Measurements from ENCODE around the gene DMKN.

Gene DMKN

DNA sequence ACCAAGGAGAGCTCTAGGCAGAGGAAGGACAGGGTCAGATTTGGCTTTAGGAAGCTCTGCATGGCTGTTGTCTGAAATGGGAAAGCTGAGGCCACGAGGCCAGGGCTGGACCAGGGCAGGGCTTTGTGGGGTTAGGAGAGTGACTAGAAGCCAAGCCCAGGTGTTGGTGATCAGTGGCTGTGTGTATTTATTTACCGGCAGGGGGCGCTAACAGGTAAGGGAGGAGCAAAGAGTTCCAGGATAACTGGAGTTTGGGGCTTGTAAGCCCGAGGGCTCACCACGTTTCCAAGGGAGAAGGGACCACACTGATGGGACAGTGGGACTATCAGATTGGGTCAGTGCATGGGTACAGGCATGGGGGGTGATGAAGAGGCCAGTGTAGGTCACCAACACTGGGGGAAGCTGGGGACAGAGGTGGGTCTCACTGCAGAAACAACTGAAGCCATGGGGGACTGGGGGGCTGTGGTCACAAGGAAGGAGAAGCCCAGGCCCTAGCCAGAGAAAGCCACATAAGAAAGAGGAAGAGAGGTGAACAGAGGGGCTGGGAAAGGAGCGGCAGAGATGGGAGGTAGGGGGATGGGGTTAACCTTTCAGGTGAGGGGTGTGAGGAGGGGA is 35.8 kb upstream of the DMKN start:
- no peak for DNase-seq (ENCODE audit: low read depth, low spot score)

GRCh38 chr19:35546532-35546931 is 33.1 kb upstream of the DMKN start:
- no peak for DNase-seq (ENCODE audit: low read depth, low spot score)

DNA sequence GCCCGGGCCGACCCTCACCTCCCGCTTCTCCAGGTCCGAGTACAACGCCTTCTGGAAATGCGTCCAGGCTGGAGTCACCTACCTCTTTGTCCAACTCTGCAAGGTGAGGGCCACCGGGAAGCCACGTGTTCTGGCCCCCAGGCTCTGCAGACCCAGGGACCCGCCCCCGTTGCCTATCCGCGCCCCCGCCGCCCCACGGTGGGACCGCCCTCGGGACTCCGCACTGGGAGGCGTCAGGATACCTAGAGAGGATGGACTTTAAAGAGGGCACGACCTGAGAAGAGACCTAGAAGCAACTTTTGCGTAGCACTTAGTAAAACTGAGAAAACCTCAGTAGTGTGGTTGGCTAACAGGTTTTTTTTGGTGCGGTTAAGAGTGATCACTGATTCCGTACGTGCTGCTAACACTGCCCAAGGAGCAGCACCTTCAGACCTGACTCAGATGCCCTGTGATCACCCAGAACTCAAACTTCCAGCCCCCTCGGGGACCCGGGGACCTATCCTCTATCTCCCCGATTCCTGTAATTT is 32.5 kb upstream of the DMKN start:
- no peak for DNase-seq (ENCODE audit: low read depth, low spot score)

DNA sequence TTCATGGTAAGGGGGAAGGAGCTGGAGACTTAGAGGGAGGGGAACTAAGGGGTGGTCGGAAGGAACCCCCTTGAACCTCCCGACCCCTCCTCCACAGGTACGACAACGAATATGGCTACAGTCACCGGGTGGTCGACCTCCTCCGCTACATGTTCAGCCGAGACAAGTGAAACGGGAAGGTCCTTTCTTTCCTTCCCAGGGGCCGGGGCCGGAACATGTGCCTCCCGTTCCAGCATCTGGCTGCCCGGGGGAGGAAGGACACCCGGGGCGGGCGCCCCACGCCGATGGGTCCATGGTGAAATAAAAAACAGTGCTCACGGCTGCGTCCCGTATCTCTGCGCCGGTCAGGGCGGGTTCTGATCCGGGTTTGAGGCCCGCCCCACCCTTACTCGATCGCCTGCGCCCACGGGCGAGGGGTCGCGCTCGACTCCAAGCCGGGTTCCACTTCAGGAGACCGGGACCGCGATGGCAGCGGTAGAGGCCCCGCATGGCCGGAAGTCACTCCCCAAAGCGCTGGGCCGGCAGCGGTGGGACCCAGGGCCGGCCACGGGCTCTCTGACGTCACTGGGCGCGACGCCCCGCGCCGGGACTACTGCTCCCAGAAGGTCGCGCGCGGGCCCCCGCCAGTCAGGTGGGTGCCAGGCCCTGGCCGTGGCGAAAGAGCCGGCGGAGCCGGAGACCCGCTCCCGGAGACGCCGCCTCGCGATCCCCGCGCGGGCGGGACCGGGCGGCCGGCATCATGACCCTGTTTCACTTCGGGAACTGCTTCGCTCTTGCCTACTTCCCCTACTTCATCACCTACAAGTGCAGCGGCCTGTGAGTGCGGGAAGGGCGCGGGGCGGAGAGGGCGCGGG is 31.8 kb upstream of the DMKN start, which contains the start of gene TMEM147:
Gene TMEM147 (plus strand): TSS at position 626 of the 854 bp plus-strand sequence. CDS start 114 bp downstream, at position 740.
- DNase-seq (ENCODE audit: low read depth, low spot score) = no peak

DNA sequence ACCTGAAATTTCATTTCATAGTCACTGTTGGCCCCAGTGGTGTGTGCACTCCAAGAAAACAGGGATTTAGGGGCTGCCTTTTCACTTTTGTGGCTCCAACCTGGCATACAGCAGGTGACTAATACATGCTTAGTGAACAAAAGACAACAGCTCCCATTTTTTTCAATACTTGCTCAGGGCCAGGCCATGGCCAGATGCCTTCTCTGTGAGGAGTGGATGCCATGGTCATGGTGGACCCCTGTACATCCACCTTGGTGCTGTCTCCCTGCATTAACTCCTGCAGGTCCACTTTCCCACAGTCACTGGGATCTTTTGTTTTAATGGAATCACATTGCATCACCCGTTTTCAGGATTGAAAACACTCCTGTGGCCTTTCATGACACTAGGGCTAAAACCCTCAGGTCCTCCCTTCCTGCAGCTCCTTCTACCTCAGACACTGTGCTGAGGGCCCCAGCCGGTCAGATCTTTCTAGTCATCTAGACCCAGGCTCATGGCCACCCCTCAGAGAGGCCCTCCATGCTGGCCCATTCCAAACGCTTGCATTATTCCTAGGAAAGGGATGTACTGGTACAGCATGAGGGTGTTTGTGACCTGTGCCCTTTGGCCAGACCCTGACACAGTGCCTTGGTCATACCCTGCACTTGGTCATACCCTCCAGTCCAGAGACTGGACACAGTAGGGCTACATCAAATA is 30.8 kb upstream of the DMKN start:
- no peak for DNase-seq (ENCODE audit: low read depth, low spot score)

GRCh38 chr19:35543280-35544109 is 30.0 kb upstream of the DMKN start:
- DNase-seq (ENCODE audit: low read depth, low spot score) = no peak

- DNase-seq (ENCODE audit: low read depth, low spot score) = no peak
These were observed 28.8 kb upstream of the DMKN start for GRCh38 chr19:35542209-35542608.

GRCh38 chr19:35540356-35540927 is 27.0 kb upstream of the DMKN start:
- no peak for DNase-seq (ENCODE audit: low read depth, low spot score)

- no peak for DNase-seq (ENCODE audit: low read depth, low spot score)
These were observed 26.4 kb upstream of the DMKN start for GRCh38 chr19:35539850-35540249.

DNA sequence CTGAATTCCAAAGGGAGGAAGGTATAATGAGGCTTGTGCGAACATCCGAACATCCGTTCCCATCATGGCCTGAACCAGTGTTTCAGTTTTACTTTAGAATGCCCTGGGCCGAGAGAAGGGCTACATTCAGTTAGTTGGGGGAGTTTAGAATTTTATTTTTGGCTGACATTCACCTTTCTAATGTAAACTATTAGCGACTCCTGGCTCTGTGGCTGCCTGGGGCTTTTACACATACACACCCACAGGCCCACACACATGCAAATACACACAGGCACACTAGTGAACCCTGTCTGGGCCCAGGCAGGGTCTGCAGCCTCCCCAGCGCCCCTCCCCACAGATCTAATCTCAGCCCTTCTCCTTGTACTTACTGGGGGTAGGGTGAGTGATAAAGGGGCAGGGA is 25.9 kb upstream of the DMKN start:
- DNase-seq (ENCODE audit: low read depth, low spot score) = no peak

DNA sequence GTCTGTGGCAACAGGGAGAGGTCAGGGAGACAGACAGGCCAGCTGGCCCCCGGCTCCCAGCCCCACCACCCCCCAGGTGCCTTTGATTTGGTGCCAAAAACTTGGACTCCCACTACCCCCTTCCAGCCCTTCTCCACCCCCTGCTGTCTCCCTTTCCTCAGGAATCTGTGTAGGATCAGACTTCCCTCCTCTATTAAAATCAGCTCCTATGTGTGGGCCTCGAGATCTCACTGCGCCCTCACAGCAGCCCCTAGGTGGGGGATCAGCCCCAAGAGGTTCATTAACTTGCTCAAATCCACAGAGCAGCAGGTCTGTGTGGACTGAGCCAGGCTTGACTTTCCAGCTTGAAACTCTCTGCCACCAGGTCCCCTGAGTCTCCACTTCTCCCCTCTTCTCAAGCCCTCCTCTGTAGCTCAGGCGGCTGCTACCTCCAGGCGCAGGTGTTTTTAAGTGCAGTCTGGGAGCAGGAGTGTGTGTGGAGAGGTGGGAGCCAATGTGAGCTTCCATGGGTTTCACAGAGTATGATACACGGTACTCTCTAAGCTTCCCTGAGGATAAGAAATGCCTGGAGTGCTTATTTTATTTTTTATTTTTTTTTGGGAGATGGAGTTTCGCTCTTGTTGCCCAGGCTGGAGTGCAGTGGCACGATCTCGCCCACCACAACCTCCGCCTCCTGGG is 21.5 kb upstream of the DMKN start:
- no peak for DNase-seq (ENCODE audit: low read depth, low spot score)

DNA sequence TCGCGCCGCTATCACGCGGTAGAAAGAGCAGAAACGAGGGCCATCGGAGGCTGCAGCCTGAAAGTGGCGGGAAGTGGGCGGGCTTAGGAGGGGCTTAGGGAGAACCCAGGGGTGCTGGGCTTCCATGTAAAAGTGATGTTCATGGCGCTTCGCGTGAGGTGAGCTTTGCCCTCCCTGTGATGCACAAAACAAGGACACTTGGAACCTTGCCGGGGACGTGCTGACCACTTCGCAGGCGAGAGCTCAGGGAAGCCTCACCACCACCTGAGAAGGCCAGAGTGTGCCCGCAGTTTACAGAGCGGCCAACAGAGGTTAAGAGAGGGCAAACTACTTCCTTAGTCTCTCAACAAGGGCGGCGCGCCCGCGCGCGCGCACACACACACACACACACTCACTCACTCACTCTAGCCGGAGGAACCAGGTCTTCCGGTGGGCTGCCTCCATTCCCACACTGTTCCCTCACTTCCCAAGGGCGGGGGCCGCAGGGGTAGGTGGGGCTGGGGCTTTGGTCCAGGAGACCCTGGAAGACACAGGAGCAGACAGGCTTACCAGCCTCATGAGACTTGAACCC is 20.5 kb upstream of the DMKN start:
- DNase-seq (ENCODE audit: low read depth, low spot score) = no peak

DNA sequence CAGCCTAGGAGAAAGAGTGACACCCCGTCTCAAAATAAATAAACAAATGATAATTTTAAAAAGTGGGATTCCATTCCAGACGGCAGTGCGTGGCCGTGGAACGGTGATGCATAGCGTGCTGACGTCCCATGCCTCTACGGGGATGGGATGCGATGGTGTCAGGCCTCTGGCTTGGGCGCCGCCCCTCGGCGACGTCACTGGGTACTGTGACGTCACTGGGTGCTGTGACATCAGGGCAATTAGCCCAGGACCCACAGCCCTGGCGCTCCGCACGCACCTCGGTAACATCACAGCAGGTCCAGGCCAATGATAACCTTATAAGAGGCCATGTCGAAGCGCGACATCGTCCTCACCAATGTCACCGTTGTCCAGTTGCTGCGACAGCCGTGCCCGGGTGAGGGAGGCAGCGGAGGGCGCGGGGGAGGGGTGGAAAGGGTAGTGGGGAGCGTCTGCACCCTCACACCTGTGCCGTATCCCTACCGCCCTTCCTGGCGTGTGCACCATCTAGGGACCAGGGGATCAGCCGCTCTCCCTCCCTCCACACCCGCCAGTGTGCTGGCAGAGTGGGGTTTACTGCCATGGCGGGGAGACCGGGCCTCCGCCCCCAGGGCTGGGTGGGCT is 19.9 kb upstream of the DMKN start, which contains the start of gene GAPDHS:
Gene GAPDHS (plus strand): TSS at position 256 of the 621 bp plus-strand sequence. CDS start 72 bp downstream, at position 328.
- no peak for DNase-seq (ENCODE audit: low read depth, low spot score)

DNA sequence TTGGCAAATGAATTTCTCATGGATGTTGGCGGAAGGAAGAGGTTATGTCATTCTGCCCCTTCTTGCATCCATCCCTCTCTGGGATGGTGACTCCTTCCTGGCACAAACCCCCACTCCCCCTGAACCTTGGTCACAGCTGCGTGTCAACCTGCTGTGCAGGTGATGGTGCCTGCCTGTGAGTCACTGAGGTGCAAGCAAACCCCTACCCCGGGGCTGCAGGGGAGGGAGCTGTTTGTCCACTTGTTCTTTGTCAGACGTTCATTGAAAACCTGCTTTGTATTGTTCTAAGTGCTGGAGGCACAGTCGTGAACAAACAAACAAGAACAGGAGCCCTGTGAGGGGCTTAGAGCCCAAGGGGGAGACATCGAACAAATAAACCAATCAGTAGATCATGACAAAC is 17.8 kb upstream of the DMKN start:
- no peak for DNase-seq (ENCODE audit: low read depth, low spot score)

DNA sequence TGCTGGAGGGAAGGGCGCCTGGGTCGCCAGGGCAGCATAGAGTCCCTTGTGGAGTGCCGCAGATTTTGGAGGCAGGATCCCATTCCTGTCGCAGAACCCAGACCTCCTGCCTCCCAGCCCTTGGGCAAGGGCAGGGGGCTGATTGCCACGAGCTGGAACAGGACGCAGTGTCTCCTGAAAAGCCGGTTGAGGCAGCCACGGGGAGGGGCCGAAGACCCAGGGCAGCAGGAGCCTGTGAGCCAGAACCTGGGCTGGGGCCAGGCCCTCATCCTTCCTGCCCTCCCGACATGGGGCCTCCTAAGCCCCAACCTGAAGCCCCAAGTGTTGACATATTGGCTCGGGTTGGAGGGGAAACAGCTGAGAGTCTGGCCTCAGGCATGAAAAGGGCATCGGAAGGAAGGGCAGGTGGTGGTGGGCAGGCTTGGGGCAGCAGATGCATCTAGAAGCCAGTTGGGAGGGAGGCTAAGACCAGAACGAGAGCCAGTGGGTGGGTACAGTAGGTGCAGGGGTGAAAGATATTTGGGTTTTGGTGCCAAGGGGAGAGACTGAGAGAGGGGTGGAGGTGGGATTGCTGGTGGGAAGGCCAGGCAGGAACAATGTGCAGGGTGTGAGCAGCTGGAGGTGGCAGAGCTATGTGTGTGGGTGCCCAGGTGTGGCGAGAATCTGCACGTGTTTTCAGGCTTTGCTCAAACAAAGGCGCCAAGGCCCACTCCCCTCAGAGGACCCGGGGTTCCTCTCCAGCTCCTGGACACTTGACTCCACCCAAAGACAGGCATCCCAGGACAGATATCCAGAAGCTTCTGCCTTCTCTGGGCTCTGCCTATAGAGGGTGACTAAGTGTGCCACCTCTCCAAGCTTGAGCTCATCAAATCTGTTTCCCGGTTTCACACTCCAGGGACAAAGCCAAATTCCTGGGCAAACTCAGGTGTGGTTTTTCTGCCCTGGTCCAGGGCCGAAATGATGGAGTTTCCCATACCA is 16.1 kb upstream of the DMKN start:
- DNase-seq (ENCODE audit: low read depth, low spot score) = no peak

- no peak for DNase-seq (ENCODE audit: low read depth, low spot score)
These were observed 15.0 kb upstream of the DMKN start, which contains the start of gene SBSN for GRCh38 chr19:35528218-35529038. Gene SBSN (minus strand): TSS chr19:35528311. CDS start chr19:35528281, 30 bp downstream.

DNA sequence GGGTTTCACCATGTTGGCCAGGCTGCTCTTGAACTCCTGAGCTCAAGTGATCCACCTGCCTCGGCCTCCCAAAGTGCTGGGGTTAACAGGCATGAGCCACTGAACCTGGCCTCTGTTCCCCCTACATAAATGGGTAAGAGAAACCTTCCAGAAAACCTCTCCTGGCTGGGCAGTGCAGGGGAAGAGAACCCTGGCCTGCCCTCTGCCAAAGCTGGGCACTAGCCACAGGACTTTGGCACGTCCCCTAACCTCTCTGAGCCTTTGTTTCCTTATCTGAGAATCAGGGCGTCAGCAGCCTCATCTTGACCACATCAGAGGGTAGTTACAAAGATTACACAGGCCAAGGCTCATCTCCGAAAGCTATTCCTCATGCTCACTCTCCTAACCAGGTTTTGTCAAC is 12.4 kb upstream of the DMKN start:
- DNase-seq (ENCODE audit: low read depth, low spot score) = no peak
